CD4-positive, alpha-beta T cell treated with Interleukin-17A for 1 hour (primary cell): ENCODE data around the gene ALX3.

Experiments
- DNase-seq: peaks from one replicate; pipeline ENCODE4 v3.0.0-alpha.2; 2020

ALX3 gene

GRCh38 chr1:110070671-110071242 is at the start of gene ALX3:
ALX3 (minus strand) TSS chr1:110070672; CDS start chr1:110070612, 60 bp downstream.
- no peak for DNase-seq

- no peak for DNase-seq
Observed at GRCh38 chr1:110119843-110120242, 49.4 kb upstream of the ALX3 start.

GRCh38 chr1:110118636-110119396 is 48.3 kb upstream of the ALX3 start:
- DNase-seq, result no peak

- no peak for DNase-seq
Observed at GRCh38 chr1:110114784-110115183, 44.3 kb upstream of the ALX3 start.

- DNase-seq, result no peak
Observed at GRCh38 chr1:110114173-110114572, 43.7 kb upstream of the ALX3 start.

GRCh38 chr1:110113551-110113950 is 43.1 kb upstream of the ALX3 start:
- DNase-seq, result no peak

GRCh38 chr1:110112656-110113055 is 42.2 kb upstream of the ALX3 start:
- no peak for DNase-seq

- DNase-seq, result no peak
Observed at GRCh38 chr1:110112143-110112542, 41.7 kb upstream of the ALX3 start, which contains the start of gene UBL4B. UBL4B (plus strand) TSS chr1:110112443; CDS start chr1:110112535, 92 bp downstream.

GRCh38 chr1:110111081-110111480 is 40.6 kb upstream of the ALX3 start:
- no peak for DNase-seq

GRCh38 chr1:110107867-110108469 is 37.5 kb upstream of the ALX3 start:
- DNase-seq, result no peak

- DNase-seq, result peak; percentile 64
Observed at GRCh38 chr1:110106013-110106941, 35.8 kb upstream of the ALX3 start.

- DNase-seq, result no peak
Observed at GRCh38 chr1:110102081-110102480, 31.6 kb upstream of the ALX3 start.

- no peak for DNase-seq
Observed at GRCh38 chr1:110100335-110100734, 29.9 kb upstream of the ALX3 start.

- DNase-seq, result no peak
Observed at GRCh38 chr1:110098222-110099026, 28.0 kb upstream of the ALX3 start.

- no peak for DNase-seq
Observed at GRCh38 chr1:110097507-110098221, 27.2 kb upstream of the ALX3 start.

- DNase-seq, result no peak
Observed at GRCh38 chr1:110094931-110095654, 24.6 kb upstream of the ALX3 start.

GRCh38 chr1:110092991-110093390 is 22.5 kb upstream of the ALX3 start:
- no peak for DNase-seq

- DNase-seq, result no peak
Observed at GRCh38 chr1:110091791-110092190, 21.3 kb upstream of the ALX3 start.

- DNase-seq, result no peak
Observed at GRCh38 chr1:110091381-110091780, 20.9 kb upstream of the ALX3 start.

GRCh38 chr1:110089561-110090275 is 19.2 kb upstream of the ALX3 start:
- no peak for DNase-seq
